Activated CD4-positive, alpha-beta T cell treated with anti-CD3 and anti-CD28 coated beads, Interleukin-2, amount 50 U/mL, for 1 hour (primary cell): Measurements from ENCODE around the gene FAM177A1.
"Not testable (repeated sequence)": the region's sequence is repeated elsewhere in the genome, so short reads cannot be mapped to it uniquely, and the experiment has no call there.

Source experiments
- DNase-seq: peaks from one replicate; pipeline ENCODE4 v3.0.0-alpha.2; 2020

The FAM177A1 gene, protein sequence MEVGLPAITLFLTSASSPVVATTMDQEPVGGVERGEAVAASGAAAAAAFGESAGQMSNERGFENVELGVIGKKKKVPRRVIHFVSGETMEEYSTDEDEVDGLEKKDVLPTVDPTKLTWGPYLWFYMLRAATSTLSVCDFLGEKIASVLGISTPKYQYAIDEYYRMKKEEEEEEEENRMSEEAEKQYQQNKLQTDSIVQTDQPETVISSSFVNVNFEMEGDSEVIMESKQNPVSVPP

DNA sequence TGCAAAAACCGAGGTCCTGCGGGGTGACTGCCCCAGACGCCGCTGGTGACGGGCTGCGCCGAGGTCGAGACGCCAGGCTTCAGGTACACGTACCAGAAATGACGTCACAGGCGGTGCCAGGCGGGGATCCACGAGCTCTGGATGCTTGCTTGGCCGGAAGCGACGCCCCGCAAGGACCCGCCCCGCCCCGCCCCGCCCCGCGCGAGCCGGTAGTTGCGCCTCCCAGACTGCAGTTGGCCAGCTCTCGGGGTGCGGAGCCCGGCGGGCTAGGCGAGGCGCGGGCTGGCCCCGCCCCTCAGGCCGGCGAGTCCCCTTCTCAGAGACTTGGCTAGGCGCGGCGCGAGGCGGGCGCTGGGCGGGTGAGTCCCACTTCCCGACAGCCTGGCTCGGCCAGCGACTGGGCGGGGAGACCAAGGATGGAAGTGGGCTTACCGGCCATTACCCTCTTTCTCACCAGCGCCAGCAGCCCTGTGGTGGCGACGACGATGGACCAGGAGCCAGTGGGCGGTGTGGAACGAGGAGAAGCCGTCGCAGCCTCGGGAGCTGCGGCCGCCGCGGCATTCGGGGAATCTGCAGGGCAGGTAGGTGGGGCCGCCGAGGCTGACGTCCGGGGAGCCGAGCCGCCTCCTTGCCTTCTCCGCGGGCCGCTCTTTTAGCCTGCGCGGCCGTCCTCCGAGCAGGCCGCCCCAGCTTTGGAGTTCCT is at the start of gene FAM177A1:
Gene FAM177A1 (plus strand): TSS at position 225 of the 703 bp plus-strand sequence. CDS start 192 bp downstream, at position 417.
- peak; percentile 99 for DNase-seq

DNA sequence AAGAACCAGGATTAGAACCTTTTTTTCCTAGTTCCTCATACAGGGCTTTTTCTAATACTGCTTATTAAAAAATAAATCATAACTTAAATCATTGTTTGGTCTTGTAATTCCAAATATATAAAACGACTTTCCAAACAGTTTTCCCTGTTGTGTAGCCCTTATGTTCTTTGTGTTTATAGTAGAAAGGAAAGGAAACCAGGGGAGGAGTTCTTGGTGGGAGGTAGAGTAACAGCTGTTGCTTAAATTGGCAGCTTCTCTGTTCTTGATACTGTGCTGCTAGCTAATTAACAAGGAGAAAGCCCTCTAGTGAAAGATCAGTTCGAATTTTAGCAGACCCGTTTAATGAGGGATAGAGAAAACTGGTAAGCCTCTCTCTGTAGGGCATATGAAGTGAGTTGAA is 48.3 kb upstream of the FAM177A1 start:
- no peak for DNase-seq

DNA sequence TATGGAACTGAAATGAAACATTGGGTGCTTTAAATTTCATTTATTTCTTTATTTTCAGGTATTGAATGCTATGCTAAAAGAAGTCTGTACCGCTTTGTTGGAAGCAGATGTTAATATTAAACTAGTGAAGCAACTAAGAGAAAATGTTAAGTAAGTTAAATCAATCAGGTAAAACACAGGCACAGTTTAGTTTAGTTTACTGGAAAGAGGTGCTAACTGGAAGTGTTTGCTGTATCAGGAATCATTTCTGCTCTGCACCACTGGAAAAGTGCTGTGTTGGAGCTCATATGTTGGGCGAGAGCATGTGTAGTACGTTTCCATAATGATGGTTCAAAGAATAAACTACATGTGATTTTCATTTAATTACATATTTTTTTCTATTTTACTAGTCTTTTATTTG is 46.6 kb upstream of the FAM177A1 start:
- DNase-seq: no peak

DNA sequence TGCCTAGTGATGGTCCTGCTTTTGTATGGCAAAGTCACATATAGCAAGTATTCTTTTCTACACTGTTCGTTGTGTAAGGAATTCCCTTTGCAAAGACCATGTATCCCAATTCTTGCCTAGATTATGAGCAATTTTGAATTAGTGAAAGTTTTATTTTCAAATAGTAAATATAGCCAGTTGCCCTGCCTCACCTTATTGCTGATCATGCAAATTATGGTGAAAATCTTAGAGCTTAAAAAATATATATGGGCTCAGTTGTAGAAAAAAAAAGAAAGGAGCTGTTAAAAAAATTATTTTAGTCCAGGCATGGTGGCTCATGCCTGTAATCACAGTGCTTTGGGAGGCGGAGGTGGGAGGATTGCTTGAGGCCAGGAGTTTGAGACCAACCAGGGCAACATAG is 44.5 kb upstream of the FAM177A1 start:
- DNase-seq: no peak

DNA sequence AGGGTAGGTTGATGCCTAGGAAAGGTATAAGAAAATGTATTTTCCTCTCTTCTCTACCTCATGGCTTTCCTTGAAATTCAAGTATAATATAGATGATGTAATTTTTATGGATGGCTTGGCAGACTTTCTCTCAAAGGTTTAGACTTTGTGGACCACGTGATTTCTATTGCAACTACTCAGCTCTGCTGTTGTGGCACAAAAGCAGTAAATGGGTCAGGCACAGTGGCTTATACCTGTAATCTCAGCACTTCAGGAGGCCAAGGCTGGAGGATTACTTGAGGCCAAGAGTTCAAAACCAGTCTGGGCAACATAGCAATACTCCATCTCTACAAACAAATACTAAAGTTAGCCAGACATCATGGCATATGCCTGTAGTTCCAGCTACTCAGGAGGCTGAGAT is 41.2 kb upstream of the FAM177A1 start:
- DNase-seq: no peak

DNA sequence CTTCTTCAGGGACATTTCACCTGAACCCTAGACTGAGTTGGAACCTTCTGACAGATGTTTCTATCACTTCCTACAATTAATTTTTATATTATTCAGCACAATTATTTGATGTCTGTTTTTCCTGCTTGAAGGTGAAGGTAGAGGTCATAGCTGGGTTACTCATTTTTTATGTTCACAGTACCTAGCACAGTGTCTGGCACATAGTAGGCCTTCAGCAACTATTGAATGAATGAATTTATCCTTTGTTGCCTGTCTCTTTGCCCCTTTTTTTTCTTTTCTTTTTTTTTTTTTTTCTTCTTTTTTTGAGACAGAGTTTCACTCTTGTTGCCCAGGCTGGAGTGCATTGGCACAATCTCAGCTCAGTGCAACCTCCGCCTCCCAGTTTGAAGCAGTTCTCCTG is 29.5 kb upstream of the FAM177A1 start:
- no peak for DNase-seq

DNA sequence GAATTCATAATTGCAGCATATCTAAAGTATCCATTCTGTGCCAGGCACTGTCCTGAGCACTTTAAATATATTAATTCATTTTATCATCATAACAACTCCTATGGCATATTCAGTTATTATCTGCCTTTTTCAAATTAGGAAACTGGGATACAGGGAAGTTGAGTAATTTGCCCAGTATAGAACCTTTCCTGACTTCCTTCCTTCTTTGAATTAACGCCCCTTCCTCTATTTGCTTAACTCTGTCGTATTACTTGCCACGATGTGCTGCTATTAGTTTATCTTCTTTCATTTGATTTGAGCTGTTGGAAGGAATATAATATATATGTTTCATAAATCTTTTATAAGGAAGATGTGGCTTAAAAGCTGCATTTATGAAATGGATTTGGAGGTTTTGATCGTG is 25.4 kb upstream of the FAM177A1 start:
- no peak for DNase-seq

DNA sequence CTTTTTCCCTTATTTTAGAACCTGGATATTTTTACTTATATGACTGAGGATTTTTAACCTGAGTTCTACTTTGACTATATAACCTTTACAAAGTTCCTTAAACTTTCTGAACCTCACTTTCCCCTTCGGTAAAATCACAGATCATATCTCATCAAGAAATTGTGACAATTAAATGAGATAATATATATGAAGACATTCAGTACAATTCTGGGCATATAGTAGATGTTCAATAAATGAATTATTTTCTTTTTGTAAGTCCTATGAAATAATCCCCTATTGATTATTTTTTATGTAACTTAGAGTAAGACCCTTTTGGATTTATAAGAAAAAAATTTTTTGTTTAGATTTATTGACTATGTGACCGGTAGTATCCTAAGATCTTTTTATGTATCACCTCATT is 17.6 kb upstream of the FAM177A1 start:
- no peak for DNase-seq

DNA sequence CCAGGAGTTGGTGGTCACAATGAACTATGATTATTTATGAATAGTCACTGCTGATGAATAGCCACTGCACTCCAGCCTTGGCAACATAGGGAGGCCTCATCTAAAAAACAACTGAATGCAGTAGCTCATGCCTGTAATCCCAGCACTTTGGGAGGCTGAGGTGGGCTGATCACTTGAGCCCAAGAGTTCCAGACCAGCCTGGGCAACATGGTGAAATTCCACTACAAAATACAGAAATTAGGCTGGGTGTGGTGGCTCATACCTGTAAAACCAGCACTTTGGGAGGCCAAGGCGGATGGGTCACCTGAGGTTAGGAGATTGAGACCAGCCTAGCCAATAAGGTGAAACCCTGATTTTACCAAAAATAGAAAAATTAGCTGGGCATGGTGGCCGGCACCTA is 13.5 kb upstream of the FAM177A1 start:
- DNase-seq: no peak

DNA sequence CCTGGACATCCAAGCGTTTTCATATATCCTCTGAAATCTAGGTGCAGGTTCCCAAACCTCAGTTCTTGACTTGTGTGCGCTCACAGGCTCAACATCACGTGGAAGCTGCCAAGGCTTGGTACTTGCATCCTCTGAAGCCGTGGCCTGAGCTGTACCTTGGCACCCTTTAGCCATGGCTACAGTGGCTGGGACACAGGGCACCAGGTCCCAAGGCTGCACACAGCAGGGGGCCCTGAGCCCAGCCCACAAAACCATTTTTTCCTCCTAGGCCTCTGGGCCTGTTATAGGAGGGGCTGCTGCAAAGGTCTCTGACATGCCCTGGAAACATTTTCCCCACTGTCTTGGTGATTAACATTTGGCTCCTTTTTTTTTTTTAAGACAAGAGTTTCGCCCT is 11.6 kb upstream of the FAM177A1 start:
- DNase-seq: no peak

DNA sequence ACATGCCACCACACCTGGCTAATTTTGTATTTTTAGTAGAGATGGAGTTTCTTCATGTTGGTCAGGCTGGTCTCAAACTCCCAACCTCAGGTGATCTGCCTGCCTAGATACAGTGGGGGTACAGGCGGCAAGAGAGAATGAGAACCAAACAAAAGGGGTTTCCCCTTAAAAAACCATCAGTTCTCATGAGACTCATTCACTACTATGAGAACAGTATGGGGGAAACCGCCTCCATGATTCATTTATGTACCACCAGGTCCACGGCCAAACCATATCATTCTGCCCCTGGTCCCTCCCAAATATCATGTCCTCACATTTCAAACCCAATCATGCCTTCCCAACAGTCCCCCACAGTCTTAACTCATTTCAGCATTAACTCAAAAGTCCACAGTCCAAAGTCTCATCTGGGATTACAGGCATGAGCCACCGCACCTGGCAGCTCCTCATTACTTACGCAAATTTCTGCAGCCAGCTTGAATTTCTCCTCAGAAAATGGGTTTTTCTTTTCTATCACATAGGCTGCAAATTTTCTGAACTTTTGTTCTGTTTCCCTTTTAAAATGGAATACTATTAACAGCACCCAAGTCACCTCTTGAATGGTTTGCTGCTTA is 11.0 kb upstream of the FAM177A1 start:
- not testable (repeated sequence) for DNase-seq

DNA sequence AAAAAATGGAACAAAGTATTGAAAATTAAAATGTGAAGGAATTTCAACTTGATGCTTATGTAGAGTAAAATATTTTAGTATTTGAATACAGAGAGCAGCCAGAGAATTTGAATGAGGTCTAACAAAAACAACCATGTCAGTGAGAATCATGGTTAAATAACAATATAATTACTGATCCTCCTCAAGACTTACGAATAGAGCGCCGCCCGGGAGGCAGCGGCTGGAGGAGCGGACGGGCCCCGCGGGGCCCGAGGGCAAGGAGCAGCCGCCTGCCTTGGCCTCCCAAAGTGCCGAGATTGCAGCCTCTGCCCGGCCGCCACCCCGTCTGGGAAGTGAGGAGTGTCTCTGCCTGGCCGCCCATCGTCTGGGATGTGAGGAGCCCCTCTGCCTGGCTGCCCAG is 7.8 kb upstream of the FAM177A1 start:
- not testable (repeated sequence) for DNase-seq

DNA sequence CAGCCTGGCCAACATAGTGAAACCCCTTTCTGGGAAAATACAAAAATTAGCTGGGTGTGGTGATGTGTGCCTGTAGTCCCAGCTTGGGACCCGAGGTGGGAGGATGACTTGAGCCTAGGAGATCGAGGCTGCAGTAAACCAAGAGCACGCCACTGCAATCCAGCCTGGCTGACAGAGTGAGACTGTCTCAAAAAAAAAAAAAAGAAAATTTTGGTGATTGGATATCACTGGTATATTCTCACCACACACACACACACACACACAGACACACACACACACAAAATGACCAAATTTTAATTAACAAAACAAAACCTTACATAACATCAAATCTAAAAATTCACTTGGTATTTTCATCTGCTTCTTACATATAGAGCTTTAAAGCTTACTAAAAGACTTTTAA is 3.4 kb upstream of the FAM177A1 start:
- DNase-seq: no peak

DNA sequence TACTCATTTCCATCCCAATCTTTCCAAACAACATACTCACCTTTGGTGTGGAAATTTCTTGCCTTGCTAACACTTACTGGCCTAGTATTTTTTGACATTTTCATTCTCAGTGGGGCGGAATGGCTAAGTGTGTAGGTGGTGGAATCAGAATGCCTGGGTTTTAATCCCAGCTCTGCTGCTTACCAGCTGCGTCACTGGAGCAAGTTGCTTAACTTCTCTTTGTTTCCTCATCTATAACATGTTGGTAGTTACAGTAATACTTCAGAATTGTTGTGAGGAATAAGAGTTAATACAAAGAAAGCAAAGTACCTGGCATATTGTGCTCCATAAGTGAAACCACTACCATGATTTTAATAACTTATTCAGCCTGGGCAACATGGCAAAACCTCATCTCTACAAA is 3.0 kb upstream of the FAM177A1 start:
- no peak for DNase-seq

DNA sequence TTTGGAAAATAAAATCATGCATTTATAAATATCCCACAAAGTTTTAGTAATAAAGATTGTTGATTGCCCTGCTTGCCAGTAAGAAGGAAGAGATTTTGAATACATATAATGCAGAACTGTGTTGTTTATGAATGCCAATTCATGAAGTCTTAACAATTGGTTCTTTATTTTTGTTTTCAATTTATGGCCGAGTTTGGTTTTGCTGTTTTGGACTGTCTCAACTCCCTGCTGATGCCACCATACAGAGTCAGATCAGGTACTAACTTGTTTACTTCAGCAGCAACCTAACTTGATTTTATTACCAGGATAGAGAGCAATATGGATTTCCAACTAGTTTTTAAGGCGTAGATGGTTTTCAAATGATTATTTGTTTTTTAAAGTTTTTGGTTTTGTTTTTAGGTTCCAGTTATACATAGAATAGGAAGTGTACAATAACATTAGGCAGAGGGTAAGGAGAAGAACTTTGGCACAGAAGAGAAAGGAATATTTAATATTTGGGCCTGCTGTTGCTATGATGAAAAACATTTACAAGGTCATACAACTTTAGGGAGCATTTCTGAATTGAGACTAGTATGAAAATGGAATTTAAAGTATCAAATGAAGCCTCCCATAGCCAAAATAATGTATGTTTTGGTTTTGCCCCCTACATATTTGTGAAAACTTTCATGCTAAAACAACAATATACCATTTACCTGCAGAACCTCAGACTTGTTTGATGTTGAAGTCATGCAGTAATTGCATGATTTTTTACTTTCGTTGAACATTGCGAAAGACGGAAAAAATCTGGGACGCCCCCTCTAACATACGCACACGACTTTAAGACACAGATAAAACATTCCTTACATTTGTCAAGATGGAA is 904 bp upstream of the FAM177A1 start:
- no peak for DNase-seq

DNA sequence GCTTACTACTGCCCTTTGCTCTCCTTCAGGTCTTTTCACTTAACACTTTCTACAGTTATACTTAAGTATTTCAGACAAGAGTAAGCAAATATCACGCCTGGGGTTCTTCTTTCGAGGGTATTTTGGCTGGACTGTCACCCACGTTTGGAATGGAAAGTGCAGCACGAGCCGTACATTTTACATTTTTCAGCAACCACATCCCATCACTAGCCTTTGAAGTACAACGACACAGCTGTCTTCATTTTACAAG is 349 bp upstream of the FAM177A1 start:
- DNase-seq: no peak

DNA sequence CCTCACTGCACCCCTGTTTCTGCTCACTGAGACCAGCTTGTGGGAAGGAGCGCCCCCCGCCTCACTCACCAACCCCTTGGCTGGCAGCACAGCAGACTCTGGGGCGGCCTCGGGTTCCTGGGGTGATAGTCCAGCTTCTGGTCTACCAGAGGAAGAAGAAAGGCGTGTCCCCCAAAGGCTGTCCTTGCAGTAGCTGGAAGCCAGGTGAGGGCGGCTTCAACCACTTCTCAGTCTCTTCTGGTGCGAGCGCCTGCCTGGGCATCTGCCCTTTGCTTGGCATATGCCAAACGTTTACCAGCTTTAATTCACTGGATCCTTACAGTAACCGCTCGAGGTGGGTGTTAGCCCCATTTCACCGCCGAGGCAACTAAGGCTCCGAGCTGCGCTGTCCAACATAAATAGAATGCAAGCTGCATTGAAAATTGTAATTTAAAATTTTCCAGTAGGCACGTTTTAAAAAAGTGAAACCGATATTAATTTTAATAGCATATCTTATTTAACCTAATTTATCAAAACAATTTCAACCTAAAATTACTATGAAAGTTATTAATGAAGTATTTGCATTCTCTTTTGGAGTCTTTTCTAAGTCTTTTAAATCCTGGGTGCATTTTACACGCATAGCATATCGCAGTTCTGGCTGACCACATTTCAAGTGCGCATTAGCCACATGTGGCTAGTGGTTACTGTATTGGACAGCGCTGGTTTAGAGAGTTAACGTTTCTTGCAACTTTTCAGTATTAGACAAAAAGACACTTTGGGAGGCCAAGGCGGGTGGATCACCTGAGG is 872 bp downstream of the FAM177A1 start:
- DNase-seq: no peak

DNA sequence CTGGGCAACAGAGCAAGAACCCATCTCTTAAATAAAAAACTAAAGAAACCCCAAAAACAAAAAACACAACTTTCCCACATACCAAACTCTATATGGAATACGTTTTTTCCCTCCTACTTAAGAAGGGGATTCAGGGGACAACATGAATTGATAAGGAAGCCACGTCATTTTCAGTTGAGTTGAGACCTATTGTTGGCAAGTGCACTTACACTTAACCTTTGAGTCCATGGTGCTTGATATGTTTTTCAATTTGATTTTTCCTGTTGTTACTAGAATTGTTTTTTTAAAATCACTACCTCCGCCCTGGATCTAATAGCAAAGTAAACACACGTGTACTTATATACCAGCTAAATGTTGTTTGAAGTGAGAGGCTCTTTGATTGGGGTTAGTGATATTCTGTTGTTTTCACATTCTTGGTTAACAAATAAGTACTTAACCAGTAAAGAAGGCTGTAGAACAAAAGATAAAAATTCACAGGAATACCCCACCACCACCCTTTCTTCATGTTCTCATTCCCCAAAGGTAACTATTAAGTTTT is 2.0 kb downstream of the FAM177A1 start:
- DNase-seq: no peak

DNA sequence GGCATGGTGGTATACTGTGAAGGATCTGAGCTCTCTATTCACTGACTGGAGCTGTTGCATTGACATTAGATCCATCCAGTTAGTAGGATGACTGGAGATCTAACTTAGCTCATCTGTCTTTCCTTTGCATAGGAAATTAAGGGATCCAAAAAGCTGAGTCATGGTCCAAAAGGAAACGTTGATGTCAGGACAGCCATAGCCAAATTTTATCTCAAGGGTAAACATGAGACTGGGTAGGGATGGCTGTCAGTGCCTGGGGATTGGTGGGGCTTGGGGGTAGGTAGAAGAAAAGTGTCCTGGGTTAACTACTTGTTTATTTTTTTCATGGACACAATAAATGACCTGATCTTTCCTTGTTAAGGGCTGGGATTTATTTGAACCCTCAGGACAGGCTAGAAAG is 4.6 kb downstream of the FAM177A1 start:
- no peak for DNase-seq

DNA sequence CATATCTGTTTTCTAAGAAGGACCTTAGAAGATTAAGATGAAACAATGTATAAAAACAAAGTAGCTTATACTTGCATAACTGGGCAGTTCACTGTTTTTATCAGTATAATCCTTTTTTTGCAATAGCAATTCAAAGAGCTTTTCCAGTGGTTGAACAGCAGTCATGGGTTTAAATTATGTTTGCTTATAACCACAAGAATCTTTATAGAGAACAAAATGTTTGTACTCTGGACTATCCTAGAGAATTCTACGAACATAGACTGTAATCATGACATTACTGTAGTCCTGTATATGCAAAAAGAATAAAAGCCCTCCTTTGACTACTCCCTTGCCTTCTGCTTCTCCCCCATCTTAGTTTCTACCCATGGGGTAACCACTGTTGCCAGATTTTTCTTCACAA is 5.7 kb downstream of the FAM177A1 start:
- DNase-seq: no peak

DNA sequence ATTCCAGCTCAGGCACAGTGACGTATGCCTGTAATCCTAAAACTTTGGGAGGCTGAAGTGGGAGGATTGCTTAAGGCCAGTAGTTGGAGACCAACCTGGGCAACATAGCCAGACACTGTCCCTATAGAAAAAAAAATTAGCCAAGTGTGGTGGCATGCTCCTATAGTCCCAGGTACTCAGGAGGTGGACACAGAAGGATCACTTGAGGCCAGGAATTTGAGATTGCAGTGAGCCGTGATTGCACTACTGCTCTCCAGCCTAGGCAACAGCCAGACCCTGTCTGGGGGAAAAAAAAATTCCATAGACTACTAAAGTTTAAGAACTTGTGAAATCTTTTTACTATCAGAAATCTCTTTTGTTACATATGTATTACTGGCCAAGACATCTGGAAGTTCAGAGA is 6.6 kb downstream of the FAM177A1 start:
- no peak for DNase-seq

DNA sequence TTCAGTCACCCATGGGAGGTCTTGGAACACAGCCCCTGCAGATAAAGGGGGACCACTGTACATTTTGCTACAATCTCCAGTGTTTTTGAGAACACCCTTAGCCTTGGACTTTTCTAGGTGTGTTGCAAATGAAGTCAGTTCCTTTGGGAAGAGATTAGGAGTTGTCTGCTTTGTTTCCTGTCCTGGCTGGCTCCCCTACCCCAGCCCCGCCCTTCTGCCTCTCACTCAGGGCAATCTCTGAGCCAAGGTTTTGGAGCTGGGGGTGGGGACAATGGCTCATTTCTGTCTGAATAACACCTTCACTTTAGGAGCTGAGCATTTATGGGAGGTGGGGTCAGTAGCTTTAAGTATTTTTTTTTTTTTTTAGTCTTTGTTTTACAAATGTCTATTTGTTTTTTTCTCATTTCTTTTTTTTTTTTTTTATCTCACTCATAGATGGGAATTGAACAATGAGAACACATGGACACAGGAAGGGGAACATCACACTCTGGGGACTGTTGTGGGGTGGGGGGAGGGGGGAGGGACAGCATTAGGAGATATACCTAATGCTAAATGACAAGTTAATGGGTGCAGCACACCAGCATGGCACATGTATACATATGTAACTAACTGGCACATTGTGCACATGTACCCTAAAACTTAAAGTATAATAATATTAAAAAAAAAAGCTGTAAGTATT is 15.2 kb downstream of the FAM177A1 start:
- not testable (repeated sequence) for DNase-seq
